HCEC 1CT (cell line): ENCODE measurements around the gene EHD2.
"Not testable (repeated sequence)": the region's sequence is repeated elsewhere in the genome, so short reads cannot be mapped to it uniquely, and the experiment has no call there.

Experiments used
- DNase-seq: peaks from one replicate; pipeline ENCODE4 v3.0.0-alpha.2; 2017

Gene EHD2

GRCh38 chr19:47777245-47778048 lies 64.2 kb downstream of the EHD2 start:
- not testable (repeated sequence) for DNase-seq

DNA sequence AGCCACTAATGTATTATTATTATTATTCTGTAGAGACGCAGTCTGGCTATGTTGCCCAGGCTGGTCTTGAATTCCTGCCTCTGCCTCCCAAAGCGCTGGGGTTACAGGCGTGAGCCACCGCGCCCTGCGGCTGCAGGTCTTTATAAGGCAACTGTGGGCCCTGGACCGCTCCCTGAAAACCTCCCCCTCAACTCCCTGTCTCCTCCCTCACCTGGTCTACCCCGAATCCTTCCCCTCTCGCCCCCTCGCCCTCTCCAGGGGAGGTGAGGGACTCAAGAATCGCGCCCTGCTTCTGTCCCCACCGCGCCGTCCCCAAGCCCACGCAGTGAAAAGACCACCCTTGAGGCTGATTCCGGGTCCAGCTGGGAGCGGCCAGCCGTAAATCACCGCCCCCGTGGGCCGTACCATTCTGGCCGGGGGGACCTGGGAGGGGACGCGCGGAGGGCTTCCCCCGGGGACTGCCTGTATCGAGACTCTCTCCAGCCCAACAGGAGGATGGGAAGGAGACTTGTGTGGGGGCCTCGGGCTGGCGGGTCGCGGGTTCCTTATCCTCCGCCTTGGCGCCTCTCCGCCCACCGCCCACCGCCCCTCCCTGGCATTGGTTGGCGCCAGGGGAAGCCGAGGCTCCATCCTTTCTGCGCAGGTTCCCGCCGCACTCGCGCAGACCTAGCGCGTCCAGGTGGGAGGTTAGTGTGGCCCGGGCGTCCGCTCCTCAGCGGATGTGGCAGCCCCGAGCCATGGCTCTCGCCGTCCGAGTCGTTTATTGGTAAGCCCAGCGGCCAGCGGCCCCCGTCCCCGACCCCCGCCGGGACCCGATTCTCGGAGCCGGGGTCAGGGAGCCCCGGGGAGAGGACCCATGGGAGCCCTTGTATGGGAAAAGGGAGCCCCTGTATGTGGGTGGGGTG lies 65.1 kb downstream of the EHD2 start, which contains the start of gene SELENOW:
Gene SELENOW, plus strand, starts transcription at position 655 of the 905 bp plus-strand sequence. Its CDS starts 83 bp downstream, at position 738.
- peak; percentile 46 for DNase-seq

GRCh38 chr19:47778954-47779351 lies 65.7 kb downstream of the EHD2 start:
- no peak for DNase-seq

GRCh38 chr19:47779524-47780214 lies 66.4 kb downstream of the EHD2 start:
- no peak for DNase-seq

GRCh38 chr19:47780215-47780551 lies 67.0 kb downstream of the EHD2 start:
- DNase-seq: no peak

GRCh38 chr19:47781590-47782262 lies 68.5 kb downstream of the EHD2 start:
- no peak for DNase-seq

DNA sequence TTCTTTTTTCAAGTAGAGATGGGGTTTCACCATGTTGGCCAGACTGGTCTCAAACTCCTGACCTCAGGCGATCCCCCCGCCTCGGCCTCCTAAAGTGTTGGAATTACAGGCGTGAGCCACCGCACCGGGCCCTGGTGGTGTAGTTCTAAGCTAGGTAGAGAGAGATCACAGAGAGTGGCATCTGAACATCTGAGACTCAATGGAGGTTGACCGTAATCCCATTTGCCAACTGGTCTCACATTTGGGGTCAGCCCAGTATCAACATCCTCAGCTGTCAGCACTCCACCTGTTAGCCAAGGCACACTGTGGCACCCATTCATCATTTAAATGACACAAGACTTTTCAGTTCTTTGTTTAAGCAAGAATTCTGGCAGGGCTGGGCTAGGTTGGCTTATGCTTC lies 73.3 kb downstream of the EHD2 start:
- DNase-seq: no peak

GRCh38 chr19:47787307-47787706 lies 74.1 kb downstream of the EHD2 start:
- DNase-seq: not testable (repeated sequence)

GRCh38 chr19:47789811-47790210 lies 76.6 kb downstream of the EHD2 start:
- DNase-seq: not testable (repeated sequence)

DNA sequence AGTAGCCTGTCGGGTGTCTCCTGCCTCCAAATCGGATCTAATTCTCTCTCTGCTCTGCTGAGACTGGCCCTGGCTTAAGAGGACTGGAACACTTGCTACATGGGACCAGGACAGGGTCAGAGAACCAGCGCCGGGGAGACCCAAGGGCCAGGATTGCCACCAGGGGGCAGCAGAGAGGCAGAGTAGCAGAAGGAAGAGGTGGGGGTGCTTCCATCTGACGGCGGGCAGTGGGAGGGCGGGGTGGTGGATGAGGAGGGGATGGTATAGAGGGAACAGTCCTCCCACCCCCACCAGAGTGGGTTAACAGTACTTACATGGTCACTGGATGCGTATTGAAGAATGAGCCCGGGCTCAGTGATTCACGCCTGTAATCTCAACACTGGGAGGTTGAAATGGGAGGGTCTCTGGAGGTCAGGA lies 77.2 kb downstream of the EHD2 start:
- DNase-seq: peak; percentile 46

GRCh38 chr19:47792616-47793015 lies 79.4 kb downstream of the EHD2 start:
- DNase-seq: no peak
